Measurements from ENCODE around the gene AMH.
A peak's percentile ranks its signal among the peaks of the same experiment; 100 is the strongest.

AMH gene

DNA sequence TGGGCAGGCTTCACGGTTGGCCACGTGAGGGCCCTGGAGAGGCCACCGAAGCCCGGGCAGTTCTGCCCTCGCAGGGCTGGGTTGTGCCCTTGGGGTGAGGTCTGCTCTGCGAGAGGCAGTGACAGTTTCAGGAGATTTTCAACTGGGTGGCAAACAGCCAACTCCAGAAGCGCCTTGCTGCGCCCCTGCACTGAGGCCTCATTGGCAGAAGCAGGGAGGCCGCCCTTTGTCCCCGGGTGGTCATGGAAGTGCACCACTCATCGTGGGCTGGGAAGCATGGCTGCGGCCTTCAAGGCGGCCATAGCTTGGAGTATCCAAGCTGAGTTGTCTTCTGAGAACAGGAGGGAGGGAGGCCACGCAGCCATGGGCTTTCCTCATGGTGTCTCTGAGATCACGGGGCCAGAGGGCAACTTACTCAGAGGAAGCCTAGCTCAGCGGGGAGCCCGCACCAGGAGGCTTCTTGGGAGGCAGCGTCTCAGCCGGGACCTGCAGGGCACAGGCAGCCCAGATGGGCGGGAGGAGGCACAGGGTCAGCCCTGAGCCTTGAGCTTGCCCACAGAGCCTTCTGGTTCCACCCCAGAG, 27.8 kb upstream of the AMH start:
- no peak for DNase-seq (ENCODE audit: low spot score)

DNA sequence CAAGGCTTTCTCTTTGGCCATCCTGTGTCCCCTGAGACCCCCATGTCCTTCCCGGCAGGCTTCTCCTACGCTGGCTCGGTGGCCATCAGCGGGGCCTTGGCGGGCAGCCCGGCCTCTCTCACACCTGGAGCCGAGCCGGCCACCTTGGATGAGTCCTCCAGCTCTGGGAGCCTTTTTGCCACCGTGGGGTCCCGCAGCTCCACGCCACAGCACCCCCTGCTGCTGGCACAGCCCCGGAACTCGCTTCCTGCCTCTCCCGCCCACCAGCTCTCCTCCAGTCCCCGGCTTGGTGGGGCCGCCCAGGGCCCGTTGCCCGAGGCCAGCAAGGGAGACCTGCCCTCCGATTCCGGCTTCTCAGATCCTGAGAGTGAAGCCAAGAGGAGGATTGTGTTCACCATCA, 27.2 kb upstream of the AMH start:
- DNase-seq (ENCODE audit: low spot score) = no peak

DNA sequence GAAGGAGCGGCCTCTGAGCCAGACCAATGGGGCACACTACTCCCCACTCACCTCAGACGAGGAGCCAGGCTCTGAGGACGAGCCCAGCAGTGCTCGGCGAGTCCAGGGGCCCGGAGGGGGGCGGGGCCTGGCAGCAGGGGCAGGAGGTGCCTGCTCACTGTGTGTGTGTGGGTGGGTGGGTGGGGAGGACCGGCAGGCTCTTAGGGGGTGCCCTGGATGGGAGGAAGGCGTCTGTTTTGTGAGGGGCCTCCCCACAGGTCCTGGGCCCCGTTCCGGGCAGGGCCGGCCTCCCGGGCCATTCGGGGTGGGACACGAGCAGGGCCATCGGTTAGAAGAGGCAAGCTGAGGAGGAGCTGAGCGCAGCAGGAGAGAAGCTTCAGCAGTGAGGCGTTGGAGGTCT, 25.7 kb upstream of the AMH start:
- DNase-seq (ENCODE audit: low spot score) = no peak

DNA sequence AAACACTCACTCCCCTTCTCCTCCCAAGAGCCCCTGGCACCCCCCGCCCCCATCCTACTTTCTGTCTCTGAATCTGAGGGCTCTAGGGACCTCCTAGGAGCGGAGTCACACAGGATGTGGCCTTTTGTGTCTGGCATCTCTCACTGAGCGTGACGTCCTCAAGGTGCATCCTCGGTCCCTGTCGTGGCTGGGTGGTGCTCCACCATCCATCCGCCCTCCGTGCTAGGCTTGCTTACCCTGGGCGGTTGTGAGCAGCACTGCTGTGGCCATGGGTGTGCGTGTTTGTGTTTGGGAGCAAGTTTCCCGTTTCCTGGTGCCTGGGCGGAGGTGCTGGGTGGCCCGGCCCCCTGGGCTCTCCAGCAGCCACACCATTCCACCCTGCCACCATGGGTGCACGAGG, 25.2 kb upstream of the AMH start:
- DNase-seq (ENCODE audit: low spot score) = no peak

DNA sequence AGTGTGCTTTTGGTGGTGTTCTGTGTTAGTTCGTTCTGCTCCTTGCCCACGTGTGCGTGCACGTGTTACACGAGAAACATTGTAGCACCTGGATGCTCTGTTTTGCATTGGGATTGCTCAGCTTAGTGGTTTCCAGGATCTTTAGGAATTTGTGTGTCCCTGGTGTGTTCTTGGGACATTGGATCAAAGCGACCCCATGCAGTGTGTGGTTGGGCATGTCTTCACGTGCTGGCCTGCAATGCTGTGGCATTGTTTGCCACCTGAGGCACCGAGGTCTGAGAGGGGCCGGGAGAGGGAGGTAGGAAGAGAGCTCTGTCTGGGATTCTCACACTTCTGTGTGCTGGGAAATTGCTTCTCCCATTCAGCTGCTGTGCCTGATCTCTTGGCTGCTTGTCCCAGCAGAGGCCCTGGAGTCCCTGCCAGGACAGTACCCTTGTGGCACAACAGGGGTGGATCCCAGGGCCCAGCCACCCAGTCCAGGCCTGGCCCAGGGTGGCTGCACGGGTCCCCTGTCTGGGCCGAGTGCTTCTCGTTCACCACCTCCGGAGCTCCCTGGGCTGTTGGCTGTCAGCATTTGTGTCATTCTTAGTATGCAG, 24.3 kb upstream of the AMH start:
- no peak for DNase-seq (ENCODE audit: low spot score)

DNA sequence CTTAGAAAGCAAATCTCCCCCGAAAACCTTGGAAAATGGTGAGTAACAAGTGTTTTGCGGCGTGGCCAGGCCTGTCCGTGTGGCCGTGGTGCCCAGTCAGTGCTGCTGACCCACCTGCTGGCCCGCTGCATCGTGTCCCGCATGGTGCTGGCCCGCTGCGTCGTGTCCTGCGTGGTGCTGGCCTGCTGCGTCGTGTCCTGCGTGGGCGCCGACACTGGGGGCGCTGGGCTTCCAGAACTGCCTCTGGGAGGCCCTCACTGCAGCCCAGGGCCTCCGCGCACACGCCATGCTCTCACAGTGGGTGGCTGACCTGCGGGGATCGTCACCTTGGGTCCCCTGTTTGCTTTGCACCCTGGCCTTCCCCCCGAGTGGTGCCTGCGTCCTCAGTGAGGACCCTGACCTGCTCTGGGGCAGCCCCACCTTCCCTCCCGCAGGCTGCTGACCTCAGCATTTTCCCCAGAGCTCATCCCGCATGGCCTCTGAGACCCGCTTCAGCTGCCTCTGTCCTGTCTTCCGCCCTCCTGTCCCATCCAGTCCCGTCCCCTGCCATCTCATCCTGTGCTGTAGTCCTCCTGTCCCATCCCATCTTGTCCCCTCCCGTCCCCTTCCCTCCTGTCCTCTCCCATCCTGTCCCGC, 23.6 kb upstream of the AMH start:
- no peak for DNase-seq (ENCODE audit: low spot score)

DNA sequence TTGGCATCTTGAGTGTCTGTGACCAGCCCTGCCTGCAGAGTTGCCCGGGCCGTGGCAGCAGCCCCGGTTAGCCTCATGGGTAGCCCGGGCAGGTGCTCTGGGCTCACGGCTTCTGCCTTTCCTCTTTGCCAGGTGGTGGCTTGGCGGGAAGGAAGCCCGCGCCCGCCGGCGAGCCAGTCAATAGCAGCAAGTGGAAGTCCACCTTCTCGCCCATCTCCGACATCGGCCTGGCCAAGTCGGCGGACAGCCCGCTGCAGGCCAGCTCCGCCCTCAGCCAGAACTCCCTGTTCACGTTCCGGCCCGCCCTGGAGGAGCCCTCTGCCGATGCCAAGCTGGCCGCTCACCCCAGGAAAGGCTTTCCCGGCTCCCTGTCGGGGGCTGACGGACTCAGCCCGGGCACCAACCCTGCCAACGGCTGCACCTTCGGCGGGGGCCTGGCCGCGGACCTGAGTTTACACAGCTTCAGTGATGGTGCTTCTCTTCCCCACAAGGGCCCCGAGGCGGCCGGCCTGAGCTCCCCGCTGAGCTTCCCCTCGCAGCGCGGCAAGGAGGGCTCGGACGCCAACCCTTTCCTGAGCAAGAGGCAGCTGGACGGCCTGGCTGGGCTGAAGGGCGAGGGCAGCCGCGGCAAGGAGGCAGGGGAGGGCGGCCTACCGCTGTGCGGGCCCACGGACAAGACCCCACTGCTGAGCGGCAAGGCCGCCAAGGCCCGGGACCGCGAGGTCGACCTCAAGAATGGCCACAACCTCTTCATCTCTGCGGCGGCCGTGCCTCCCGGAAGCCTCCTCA, 22.9 kb upstream of the AMH start:
- no peak for DNase-seq (ENCODE audit: low spot score)

DNA sequence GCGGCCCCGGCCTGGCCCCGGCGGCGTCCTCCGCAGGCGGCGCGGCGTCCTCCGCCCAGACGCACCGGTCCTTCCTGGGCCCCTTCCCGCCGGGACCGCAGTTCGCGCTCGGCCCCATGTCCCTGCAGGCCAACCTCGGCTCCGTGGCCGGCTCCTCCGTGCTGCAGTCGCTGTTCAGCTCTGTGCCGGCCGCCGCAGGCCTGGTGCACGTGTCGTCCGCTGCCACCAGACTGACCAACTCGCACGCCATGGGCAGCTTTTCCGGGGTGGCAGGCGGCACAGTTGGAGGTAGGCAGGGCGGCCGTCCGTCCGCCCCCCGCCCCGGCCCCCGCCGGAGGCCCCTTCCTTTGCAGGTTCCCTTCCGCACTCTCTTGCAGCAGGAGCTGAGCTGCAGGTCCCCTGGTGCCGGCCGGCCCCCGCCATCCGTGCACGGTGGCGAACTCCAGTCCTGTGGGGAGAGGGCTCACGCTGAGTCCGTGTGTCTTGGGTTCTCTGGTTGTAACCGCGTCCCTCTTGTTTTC, 22.2 kb upstream of the AMH start:
- DNase-seq (ENCODE audit: low spot score) = no peak

DNA sequence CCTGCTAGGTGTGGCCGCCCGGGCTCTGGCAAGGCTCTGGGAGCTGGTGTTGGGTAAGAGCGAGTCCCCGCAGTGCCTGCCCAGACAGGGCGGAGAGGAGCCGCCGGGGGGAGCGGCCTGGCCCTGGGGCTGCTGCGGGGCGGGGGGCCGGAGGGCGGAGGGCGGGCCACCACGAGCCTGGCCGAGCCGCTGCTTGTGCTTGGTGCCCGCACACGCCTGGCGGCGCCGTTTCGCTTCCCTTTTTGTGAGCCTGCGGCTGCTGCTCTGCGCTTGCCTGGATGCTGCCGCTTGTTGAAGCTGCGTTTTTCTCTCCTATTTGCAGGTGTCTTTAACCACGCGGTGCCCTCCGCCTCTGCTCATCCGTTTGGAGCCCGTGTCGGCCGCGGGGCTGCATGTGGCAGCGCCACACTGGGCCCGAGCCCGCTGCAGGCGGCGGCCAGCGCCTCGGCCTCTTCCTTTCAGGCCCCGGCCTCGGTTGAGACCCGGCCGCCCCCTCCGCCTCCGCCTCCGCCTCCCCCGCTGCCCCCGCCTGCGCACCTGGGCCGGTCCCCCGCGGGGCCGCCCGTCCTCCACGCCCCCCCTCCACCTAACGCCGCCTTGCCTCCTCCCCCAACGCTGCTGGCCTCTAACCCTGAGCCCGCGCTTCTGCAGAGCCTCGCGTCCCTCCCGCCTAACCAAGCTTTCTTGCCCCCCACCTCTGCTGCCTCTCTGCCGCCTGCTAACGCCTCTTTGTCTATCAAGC, 21.5 kb upstream of the AMH start:
- DNase-seq (ENCODE audit: low spot score) = no peak

DNA sequence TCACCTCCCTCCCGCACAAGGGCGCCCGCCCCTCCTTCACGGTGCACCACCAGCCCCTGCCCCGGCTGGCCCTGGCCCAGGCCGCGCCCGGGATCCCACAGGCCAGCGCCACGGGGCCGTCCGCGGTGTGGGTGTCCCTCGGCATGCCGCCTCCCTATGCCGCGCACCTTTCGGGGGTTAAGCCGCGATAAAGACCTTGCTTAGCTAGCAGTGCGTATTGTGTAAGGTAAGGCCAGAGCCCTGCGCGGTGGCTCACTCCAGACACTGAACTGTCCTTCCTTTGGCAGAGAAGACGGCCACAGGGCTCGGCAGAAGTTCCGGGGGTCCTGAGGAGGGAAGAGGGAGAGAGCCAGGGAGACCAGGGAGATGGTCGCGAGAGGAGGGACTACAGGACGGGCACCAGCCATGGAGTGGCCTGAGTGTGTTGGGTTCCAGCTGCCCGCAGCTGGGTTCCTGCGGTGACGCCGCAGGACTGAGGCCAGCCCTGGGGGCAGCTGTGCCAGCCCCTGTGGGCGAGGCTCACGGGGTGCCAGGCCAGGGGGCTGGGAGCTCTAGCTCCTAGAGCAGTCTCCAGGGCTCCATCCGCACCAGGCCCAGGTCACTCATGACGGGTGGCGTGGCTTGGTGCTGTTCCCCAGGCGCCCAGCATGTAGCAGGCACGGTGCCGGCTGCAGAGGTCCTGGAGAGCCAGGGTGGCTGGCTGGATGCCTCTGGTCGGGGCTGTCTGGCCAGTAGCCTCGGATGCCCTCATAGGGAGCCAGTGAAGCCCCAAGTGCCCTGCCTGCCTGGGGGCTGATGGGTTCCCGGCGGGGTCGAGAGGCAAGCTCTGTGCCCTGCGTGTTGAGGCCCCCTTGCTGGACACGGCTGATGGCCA, 20.7 kb upstream of the AMH start:
- no peak for DNase-seq (ENCODE audit: low spot score)

DNA sequence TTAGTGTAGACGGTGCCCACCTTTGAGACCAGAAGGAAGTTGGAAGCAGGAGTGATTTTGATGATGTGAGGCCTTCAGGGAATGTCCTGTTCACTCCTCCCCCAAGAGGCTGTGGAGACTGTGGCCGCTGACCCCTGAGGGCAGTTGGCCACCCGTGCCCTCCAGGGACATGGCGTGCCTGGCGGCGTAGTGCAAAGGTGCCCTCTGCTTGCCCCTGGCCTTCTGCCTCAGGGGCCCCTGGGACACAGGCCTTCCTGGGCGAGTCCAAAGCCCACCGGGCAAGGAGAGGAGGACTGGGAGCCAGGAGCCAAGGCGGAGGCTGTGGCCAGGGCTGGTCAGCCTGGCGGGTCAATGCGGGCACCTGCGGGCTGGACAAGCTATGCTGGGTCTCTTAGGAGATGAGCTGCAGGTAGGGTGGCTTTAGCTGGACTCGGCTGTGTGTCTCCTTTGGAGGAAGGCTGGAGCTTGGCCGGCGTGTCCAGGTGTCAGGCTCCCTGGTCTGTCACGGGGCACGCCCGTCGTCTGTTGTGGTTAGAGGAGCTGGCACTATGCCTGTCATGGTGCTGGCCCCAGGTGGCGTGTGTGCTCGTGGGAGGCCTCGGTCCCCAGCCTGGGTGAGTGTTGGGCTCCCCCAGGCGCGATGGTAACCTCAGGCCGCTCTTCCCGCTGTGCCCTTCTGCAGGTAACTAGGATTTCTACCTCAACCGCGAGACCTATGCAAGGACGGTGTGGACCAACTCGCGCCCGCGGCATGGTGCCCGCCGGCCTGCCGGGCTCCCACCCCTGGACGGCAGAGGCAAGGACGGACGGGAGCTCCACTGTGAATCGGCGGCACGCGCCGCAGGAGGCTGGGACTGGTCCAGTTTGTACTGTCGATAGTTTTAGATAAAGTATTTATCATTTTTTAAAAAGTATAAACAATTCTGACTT, 19.8 kb upstream of the AMH start:
- DNase-seq (ENCODE audit: low spot score) = no peak

DNA sequence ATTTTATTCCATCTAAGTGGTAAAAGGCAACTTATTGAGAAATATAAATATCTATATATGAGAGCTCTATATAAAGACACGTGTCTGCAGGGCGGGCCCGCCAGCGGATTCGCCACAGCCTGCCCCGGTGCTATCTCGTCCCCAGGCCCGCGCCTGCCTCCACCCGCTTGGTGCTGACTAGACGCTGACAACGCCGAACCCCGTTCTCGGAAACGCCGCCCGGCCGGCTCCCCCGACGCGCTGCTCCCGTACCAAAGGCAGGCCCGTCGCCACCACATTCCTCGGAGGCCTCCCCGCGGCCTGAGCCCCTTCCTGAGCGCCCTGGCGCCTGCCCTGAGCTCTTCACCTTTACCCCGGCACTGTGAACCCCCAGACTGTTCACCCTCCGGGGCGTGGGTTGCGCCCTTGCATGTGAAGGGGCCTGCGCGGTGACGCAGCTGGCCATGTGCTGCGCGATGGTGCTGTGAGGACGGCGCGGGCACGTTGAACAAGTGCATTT, 19.0 kb upstream of the AMH start:
- no peak for DNase-seq (ENCODE audit: low spot score)

DNA sequence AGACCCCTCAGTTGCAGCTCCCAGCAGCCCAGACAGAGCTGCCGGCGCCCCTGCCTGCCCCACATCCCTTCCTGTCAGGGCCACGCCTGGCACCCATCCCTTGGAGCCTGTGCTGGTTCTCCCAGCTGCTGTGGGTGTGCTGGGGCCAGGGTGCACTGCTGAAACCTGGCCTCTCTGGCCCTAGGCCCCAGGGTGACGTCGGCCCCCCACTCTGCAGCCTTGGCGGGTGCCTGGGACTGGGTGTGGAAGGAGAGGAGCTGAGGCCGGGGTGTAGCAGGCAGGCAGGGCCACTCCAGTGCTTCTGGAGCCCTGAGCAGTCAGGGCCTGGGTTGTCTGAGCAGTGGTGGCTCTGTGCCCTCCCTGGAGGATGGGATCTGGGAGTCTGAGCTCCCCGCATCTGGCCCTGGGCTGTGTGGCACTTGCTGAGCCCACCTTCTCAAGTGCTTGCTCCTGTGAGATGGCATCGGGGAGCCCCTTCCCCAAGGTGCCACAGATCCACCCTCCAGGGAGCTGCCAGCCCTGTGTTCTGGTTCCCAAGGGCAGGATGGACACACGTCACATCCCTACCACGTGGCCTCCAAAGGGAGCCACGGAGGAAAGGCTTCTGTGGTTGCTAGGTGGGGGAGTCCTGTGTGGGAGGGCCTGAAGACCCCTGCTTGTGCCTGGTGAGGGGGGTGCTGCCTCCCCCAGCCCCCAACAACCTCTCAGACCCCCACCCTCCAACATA, 18.2 kb upstream of the AMH start:
- no peak for DNase-seq (ENCODE audit: low spot score)

DNA sequence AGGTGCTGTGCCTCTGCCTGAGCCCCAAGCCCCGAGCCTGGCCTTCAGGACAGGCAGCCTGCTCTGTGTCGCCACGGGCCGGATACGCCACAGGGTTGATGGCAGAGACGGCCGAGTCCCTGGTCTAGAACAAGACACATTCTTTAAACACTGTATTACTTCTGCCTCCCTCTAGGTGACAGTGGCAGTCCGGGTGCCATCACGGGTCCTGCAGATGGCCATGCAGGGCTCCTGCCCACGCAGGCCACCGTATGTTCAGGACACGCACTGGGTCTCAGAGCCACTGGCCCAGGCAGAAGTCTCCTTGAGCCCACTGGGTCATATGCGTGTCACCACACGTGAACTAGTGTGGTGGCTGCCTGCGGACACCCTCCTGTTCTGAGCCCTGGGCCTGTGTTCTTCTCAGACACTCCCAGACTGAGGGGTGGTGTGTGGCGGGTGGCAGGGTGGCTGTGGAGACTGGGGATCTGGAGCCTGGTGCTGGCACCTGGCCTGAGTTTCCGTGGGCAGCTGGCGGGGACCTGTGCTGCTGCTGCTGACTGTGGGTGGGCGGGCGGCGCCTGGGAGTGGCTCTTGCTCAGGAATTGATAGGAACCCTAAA, 17.4 kb upstream of the AMH start:
- peak; percentile 62 for DNase-seq (ENCODE audit: low spot score)

DNA sequence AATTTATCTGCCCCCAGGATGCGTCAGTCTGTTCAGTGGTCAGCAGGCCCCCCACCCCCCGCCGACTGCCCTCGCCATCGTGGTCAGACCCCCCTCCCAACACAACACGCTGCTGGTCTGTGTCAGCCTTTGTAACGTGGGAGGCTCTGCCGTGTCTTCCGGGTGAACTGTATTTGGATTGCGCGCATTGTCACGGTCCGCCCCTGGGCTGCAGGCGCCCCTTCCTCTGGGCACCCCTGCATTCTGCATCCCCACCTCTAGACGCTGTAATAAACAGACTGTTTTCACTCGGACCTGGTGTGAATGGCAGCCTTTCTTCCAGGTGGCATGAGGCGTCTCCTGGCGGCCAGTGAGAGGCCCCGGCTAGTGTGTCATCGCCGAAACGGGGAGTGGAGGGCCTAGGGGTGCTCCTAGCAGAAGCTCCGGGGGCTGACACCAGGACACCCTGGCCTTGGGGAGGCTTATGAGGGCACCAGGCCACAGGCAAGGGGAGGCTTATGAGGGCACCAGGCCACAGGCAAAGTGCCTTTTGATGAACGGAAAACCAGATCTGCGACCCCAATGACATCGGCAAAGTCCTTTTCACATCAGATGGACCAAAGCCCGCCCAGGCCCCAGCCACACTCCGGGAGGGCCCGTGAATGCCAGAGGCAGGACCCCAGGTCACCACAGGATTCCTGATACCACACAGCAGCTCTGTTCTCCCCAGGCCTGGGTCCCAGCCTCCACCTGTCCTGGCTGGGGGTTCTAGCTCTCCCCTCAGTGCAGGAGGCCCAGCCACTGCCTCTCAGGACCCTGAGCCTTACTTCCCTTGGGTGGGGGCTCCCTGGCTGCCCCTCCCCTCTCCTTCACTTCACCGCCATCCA, 16.6 kb upstream of the AMH start:
- DNase-seq (ENCODE audit: low spot score) = no peak

DNA sequence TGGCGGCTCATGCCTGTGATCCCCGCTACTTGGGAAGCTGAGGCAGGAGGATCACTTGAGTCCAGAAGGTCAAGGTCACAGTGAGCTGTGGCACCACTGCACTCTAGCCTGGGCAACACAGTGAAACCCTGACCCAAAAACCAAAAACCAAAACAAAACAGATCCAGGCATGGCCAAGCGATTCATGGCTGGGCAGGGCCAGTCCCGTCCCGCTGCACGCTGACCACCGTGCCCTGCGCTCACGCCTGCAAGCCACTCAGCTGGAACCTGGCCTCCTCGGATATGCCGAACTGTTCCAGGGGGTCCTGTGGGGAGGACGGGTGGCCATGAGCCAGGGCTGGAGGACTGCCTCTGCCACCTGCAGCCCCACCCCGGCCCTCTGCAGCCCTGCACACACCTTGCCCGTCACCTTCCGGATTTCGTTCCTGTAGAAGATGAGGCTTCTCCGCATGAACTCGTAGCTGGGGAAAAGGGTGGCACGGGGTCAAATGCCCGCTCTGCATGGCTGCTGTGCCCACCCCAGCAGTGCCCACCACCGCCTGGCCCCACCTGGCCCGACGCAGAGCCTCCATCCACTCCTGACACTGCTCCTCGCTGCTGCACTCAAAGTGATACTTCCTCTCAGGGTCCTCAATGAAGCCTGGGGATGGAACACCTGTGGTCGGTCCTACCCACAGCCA, 15.4 kb upstream of the AMH start:
- no peak for DNase-seq (ENCODE audit: low spot score)

DNA sequence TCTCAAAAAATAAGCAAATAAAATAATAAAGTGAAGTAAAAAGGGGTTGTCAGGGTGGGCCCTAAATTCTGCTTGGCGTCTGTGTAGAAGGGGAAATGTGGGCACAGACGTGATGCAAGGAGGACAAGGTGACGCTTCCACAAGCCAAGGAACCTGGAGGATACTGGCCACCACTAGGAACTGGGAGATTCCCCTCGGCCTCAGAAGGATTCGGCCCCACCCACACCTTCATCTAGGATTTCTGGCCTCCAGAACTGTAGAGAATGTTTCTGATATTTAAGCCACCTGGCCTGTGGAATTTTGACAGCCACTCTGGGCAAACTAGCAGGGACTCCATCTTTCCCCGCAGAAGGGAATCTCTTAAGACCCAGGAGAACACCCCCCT, 14.1 kb upstream of the AMH start:
- no peak for DNase-seq (ENCODE audit: low spot score)
